ENCODE data around the gene TMEM269. TPM values are rescaled to one million over a fixed set of nuclear protein-coding genes. Genes with fewer than 3 reads are reported as not detected.
A peak's percentile ranks its signal among the peaks of the same experiment; 100 is the strongest.
"Not testable (repeated sequence)": the region's sequence is repeated elsewhere in the genome, so short reads cannot be mapped to it uniquely, and the experiment has no call there.

Gene TMEM269
- total and polyA plus RNA-seq, 2 experiments from 2014 or later, result 0.35 to 0.69 TPM

- TF ChIP-seq CTCF (IDR thresholded peaks at IDR 0.05; ENCODE audit: low read depth, low read length), result no peak
- DNase-seq (ENCODE audit: low read depth in 1 of 2, low spot score in 1 of 2), result no peak
- no peaks in the 10 kb centered on the region for H3K27me3 ChIP-seq
- no peaks in the 10 kb centered on the region for H3K9me3 ChIP-seq (ENCODE audit: low read depth)
- H3K4me3 ChIP-seq, result no peak overlapping the region
- H3K27ac ChIP-seq, result no peak overlapping the region
- no peaks in the 10 kb centered on the region for H3K4me1 ChIP-seq (ENCODE audit: low read depth)
- H3K36me3 ChIP-seq, result no peaks in the 10 kb centered on the region
Observed at GRCh38 chr1:42806171-42806570, 21.4 kb downstream of the TMEM269 start.

GRCh38 chr1:42806593-42806992 lies 21.8 kb downstream of the TMEM269 start:
- TF ChIP-seq CTCF (IDR thresholded peaks at IDR 0.05; ENCODE audit: low read depth, low read length), result no peak
- Histone ChIP-seq H3K36me3 (no peaks in the 10 kb centered on the region), H3K27me3 (no peaks in the 10 kb centered on the region), H3K4me3 (no peak overlapping the region), H3K4me1 (ENCODE audit: low read depth) (no peaks in the 10 kb centered on the region), H3K9me3 (ENCODE audit: low read depth) (no peaks in the 10 kb centered on the region), H3K27ac (no peak overlapping the region)
- DNase-seq (ENCODE audit: low read depth in 1 of 2, low spot score in 1 of 2), result no peak

GRCh38 chr1:42807056-42807668 lies 22.4 kb downstream of the TMEM269 start:
- no peak overlapping the region for H3K4me3 ChIP-seq

GRCh38 chr1:42814815-42815214 lies 30.0 kb downstream of the TMEM269 start:
- H3K27me3 ChIP-seq; H3K36me3 ChIP-seq; H3K27ac ChIP-seq; DNase-seq (ENCODE audit: low read depth in 1 of 2, low spot score in 1 of 2); H3K9me3 ChIP-seq (ENCODE audit: low read depth); H3K4me1 ChIP-seq (ENCODE audit: low read depth); H3K4me3 ChIP-seq: not testable (repeated sequence)

More at GRCh38 chr1:42807056-42807668, 22.4 kb downstream of the TMEM269 start:
- Histone ChIP-seq H3K36me3 (no peaks in the 10 kb centered on the region), H3K27me3 (no peaks in the 10 kb centered on the region), H3K9me3 (ENCODE audit: low read depth) (no peaks in the 10 kb centered on the region), H3K4me1 (ENCODE audit: low read depth) (no peaks in the 10 kb centered on the region), H3K27ac (no peak overlapping the region)
- DNase-seq (ENCODE audit: low read depth in 1 of 2, low spot score in 1 of 2), result no peak
- no peak for TF ChIP-seq CTCF (IDR thresholded peaks at IDR 0.05; ENCODE audit: low read depth, low read length)

GRCh38 chr1:42815941-42816584 lies 31.3 kb downstream of the TMEM269 start:
- TF ChIP-seq CTCF (IDR thresholded peaks at IDR 0.05; ENCODE audit: low read depth, low read length), result no peak

More at GRCh38 chr1:42815941-42816584, 31.3 kb downstream of the TMEM269 start:
- DNase-seq (ENCODE audit: low read depth in 1 of 2, low spot score in 1 of 2), result peak in 1 of 2 donors; percentile 15
- Histone ChIP-seq H3K4me3 (peak overlapping the region; percentile 82), H3K27ac (peak overlapping the region; percentile 100), H3K27me3 (no peaks in the 10 kb centered on the region), H3K4me1 (ENCODE audit: low read depth) (peaks cover 10% of the 10 kb centered on the region), H3K36me3 (no peaks in the 10 kb centered on the region), H3K9me3 (ENCODE audit: low read depth) (no peaks in the 10 kb centered on the region)

Data from cardiac muscle cell (in vitro differentiated cells and primary cell).